HG02840 (cell line): ENCODE data around the gene PDCL3.

Experiments used
- ATAC-seq: cut with Tn5 transposase; IDR thresholded peaks from one replicate; pipeline ENCODE4 v1.9.1; 2021; ENCODE audit warnings: mild to moderate bottlenecking, moderate library complexity, moderate number of reproducible peaks; ENCODE audit not compliant: unreplicated experiment, low FRiP score

The PDCL3 gene

GRCh38 chr2:100556746-100557145 lies 6.0 kb upstream of the PDCL3 start:
- ATAC-seq = no peak

GRCh38 chr2:100560216-100560830 lies 2.5 kb upstream of the PDCL3 start:
- no peak for ATAC-seq

GRCh38 chr2:100561191-100561590 lies 1.6 kb upstream of the PDCL3 start:
- no peak for ATAC-seq

- peak; percentile 5 for ATAC-seq
Observed at GRCh38 chr2:100563407-100564247, 834 bp downstream of the PDCL3 start.

- ATAC-seq = no peak
Observed at GRCh38 chr2:100568989-100569388, 6.2 kb downstream of the PDCL3 start.

- no peak for ATAC-seq
Observed at GRCh38 chr2:100571668-100572067, 8.9 kb downstream of the PDCL3 start.

- no peak for ATAC-seq
Observed at GRCh38 chr2:100577777-100578176, 15.0 kb downstream of the PDCL3 start.

- ATAC-seq = no peak
Observed at GRCh38 chr2:100580367-100581276, 17.8 kb downstream of the PDCL3 start.

GRCh38 chr2:100581277-100581612 lies 18.5 kb downstream of the PDCL3 start:
- ATAC-seq = no peak

- ATAC-seq = no peak
Observed at GRCh38 chr2:100584816-100585215, 22.0 kb downstream of the PDCL3 start.

- ATAC-seq = no peak
Observed at GRCh38 chr2:100588071-100588786, 25.4 kb downstream of the PDCL3 start.

GRCh38 chr2:100589527-100589926 lies 26.7 kb downstream of the PDCL3 start:
- no peak for ATAC-seq

GRCh38 chr2:100592226-100592625 lies 29.4 kb downstream of the PDCL3 start:
- ATAC-seq = no peak

GRCh38 chr2:100596465-100596864 lies 33.7 kb downstream of the PDCL3 start:
- no peak for ATAC-seq

GRCh38 chr2:100599566-100599965 lies 36.8 kb downstream of the PDCL3 start:
- ATAC-seq = no peak

- ATAC-seq = no peak
Observed at GRCh38 chr2:100601661-100602060, 38.9 kb downstream of the PDCL3 start.

- no peak for ATAC-seq
Observed at GRCh38 chr2:100603414-100603813, 40.6 kb downstream of the PDCL3 start.

GRCh38 chr2:100603948-100604633 lies 41.3 kb downstream of the PDCL3 start:
- ATAC-seq = no peak

- no peak for ATAC-seq
Observed at GRCh38 chr2:100606332-100606725, 43.5 kb downstream of the PDCL3 start.
